Measurements from ENCODE around the gene QDPR.

QDPR gene

GRCh38 chr4:17436750-17437090, 75.2 kb downstream of the QDPR start:
- no peak for DNase-seq (ENCODE audit: low read depth in 2 of 2, low spot score in 1 of 2)

Measured in stimulated activated CD8-positive, alpha-beta memory T cell treated with anti-CD3 and anti-CD28 coated beads, Interleukin-4, amount 100 ng/mL, for 4 hours (primary cell).